Measurements from ENCODE around the gene GAGE10.

Gene GAGE10

DNA sequence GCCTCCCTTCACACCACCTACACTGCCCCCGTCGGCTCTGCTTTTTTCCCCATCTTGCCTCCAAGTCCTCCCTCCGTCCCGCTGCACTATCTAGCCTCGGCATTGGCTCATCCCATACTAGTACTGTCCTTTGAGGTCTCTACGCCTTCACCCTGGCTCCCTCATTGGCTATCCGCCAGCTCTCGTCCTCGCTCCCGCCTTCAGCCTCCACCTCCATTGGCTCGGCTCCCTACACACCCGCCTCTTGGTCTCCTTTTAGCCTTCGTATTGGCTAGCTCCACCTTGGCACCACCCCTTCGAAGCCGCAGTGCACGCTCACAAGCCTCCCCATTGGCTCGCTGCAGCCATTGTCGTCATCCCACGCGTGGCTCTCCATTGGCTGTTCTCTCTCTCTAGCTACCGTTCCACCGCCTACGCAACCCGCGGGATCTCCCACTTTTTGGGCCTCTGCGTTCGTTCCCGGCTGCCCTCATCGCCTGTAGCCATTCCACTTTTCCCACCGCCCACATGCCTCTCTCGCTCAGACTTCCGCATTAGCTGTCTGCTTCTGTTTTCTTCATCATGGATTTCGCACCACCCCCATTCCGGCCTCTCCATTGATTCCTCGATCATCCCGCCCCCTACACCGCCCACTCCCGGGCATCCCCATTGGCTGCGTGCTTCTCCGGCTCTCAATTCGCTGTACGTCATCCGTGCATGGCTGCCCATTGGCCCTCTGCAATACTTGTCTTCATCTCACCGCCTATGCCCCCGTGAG is 34.3 kb upstream of the GAGE10 start:
- no peaks in the 10 kb centered on the region for H3K9me3 Mint-ChIP-seq
- H3K4me1 Mint-ChIP-seq: peaks cover 51% of the 10 kb centered on the region
- H3K27ac Mint-ChIP-seq: peak overlapping the region; percentile 96
- peaks cover 10% of the 10 kb centered on the region for H3K36me3 Mint-ChIP-seq
- H3K4me3 Mint-ChIP-seq: peak overlapping the region; percentile 89
- no peaks in the 10 kb centered on the region for H3K27me3 Mint-ChIP-seq
- peak; percentile 96 for DNase-seq
- CTCF ChIA-PET: interaction anchor here (1.4 kb wide), 1 partner anchor 77 kb away, joined by 5 read pairs; no protein-coding TSS in a partner anchor

- Mint-ChIP-seq H3K4me3 (peak within 1 kb of the TSS; percentile 89), H3K4me1 (peaks cover 56% of the 10 kb centered on the region), H3K27me3 (no peaks in the 10 kb centered on the region), H3K36me3 (peaks cover 16% of the 10 kb centered on the region), H3K9me3 (no peaks in the 10 kb centered on the region), H3K27ac (peak within 1 kb of the TSS; percentile 96)
- no peak for DNase-seq
- CTCF ChIA-PET: interaction anchor here (1.4 kb wide), 1 partner anchor 77 kb away, joined by 5 read pairs; no protein-coding TSS in a partner anchor
These were observed 33.6 kb upstream of the GAGE10 start, which contains the start of gene PPP1R3F for GRCh38 chrX:49269767-49270248. Gene PPP1R3F, plus strand, starts transcription at chrX:49269793. Its CDS starts 77 bp downstream, at chrX:49269870.

GRCh38 chrX:49270249-49270921 is 33.1 kb upstream of the GAGE10 start:
- Mint-ChIP-seq H3K4me1 (peaks cover 59% of the 10 kb centered on the region), H3K9me3 (no peaks in the 10 kb centered on the region), H3K27ac (peak overlapping the region; percentile 95), H3K4me3 (peak overlapping the region; percentile 78), H3K27me3 (no peaks in the 10 kb centered on the region), H3K36me3 (peaks cover 22% of the 10 kb centered on the region)
- DNase-seq: no peak
- CTCF ChIA-PET: interaction anchor here (1.4 kb wide), 1 partner anchor 78 kb away, joined by 5 read pairs; no protein-coding TSS in a partner anchor

- CTCF ChIA-PET: no interaction called here
- peak overlapping the region; percentile 95 for H3K27ac Mint-ChIP-seq
- H3K9me3 Mint-ChIP-seq: no peaks in the 10 kb centered on the region
- peaks cover 69% of the 10 kb centered on the region for H3K4me1 Mint-ChIP-seq
- H3K36me3 Mint-ChIP-seq: peaks cover 28% of the 10 kb centered on the region
- peak overlapping the region; percentile 78 for H3K4me3 Mint-ChIP-seq
- no peak for DNase-seq
- H3K27me3 Mint-ChIP-seq: no peaks in the 10 kb centered on the region
These were observed 32.1 kb upstream of the GAGE10 start for GRCh38 chrX:49271341-49271740.

GRCh38 chrX:49272421-49272820 is 31.0 kb upstream of the GAGE10 start:
- CTCF ChIA-PET: interaction anchor here (1.5 to 2.7 kb wide), 2 partner anchors 9 to 80 kb away, joined by 4 to 6 read pairs; no protein-coding TSS in a partner anchor
- H3K27ac Mint-ChIP-seq: peak overlapping the region; percentile 95
- H3K9me3 Mint-ChIP-seq: no peaks in the 10 kb centered on the region
- peaks cover 77% of the 10 kb centered on the region for H3K4me1 Mint-ChIP-seq
- H3K4me3 Mint-ChIP-seq: peak overlapping the region; percentile 78
- no peaks in the 10 kb centered on the region for H3K27me3 Mint-ChIP-seq
- peak; percentile 62 for DNase-seq
- peaks cover 28% of the 10 kb centered on the region for H3K36me3 Mint-ChIP-seq

GRCh38 chrX:49273181-49273727 is 30.2 kb upstream of the GAGE10 start:
- DNase-seq: peak; percentile 59
- Mint-ChIP-seq H3K27me3 (no peaks in the 10 kb centered on the region), H3K36me3 (peaks cover 28% of the 10 kb centered on the region), H3K9me3 (no peaks in the 10 kb centered on the region), H3K4me1 (peaks cover 78% of the 10 kb centered on the region), H3K4me3 (peak overlapping the region; percentile 78), H3K27ac (peak overlapping the region; percentile 95)
- CTCF ChIA-PET: interaction anchor here (1.5 to 2.7 kb wide), 3 partner anchors 9 to 81 kb away, joined by 4 to 6 read pairs (median 6); no protein-coding TSS in a partner anchor

DNA sequence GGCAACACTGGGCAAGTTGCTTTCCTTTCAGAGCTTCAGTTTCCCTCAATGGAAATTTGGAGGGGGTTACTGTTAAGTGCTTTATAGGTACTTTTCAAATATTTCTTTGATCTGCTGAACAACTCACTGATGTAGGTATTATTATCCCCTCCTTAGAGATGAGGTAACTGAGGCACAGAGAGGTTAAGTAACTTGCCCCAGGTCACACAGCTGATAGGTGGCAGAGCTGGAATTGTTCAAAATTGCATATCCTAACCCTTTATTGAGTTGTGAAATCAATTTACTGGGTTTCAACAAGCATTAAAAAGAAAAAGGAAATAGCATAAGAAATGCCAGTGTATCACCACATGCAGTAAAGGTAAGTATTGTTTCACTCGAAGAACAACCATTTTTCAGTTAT is 27.2 kb upstream of the GAGE10 start:
- peaks cover 87% of the 10 kb centered on the region for H3K4me1 Mint-ChIP-seq
- H3K4me3 Mint-ChIP-seq: no peak overlapping the region
- H3K27me3 Mint-ChIP-seq: no peaks in the 10 kb centered on the region
- no peaks in the 10 kb centered on the region for H3K9me3 Mint-ChIP-seq
- DNase-seq: no peak
- peaks cover 31% of the 10 kb centered on the region for H3K36me3 Mint-ChIP-seq
- CTCF ChIA-PET: no interaction called here
- peak overlapping the region; percentile 96 for H3K27ac Mint-ChIP-seq

- H3K4me1 Mint-ChIP-seq: peaks cover 81% of the 10 kb centered on the region
- peak overlapping the region; percentile 48 for H3K4me3 Mint-ChIP-seq
- peak overlapping the region; percentile 96 for H3K27ac Mint-ChIP-seq
- CTCF ChIA-PET: no interaction called here
- peaks cover 27% of the 10 kb centered on the region for H3K36me3 Mint-ChIP-seq
- H3K9me3 Mint-ChIP-seq: no peaks in the 10 kb centered on the region
- H3K27me3 Mint-ChIP-seq: no peaks in the 10 kb centered on the region
- DNase-seq: no peak
These were observed 26.5 kb upstream of the GAGE10 start for GRCh38 chrX:49276671-49277534.

DNA sequence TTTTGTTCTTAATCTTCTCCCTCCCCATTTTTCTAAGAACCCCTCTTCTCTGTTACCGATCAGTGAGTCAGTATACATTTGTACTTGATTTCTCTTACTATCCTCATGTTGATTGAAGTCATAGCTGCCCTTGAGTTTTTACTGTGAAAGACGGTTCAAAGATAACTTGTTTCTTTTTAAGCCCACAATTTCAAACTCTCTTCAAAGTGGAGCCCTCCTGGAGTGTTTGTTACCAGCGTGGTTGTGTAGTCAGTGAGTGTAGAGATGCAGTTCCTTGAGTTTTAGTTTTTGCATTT is 26.0 kb upstream of the GAGE10 start:
- peak overlapping the region; percentile 48 for H3K4me3 Mint-ChIP-seq
- H3K9me3 Mint-ChIP-seq: no peaks in the 10 kb centered on the region
- CTCF ChIA-PET: no interaction called here
- no peak for DNase-seq
- peaks cover 82% of the 10 kb centered on the region for H3K4me1 Mint-ChIP-seq
- peaks cover 28% of the 10 kb centered on the region for H3K36me3 Mint-ChIP-seq
- H3K27me3 Mint-ChIP-seq: no peaks in the 10 kb centered on the region
- H3K27ac Mint-ChIP-seq: peak overlapping the region; percentile 96

DNA sequence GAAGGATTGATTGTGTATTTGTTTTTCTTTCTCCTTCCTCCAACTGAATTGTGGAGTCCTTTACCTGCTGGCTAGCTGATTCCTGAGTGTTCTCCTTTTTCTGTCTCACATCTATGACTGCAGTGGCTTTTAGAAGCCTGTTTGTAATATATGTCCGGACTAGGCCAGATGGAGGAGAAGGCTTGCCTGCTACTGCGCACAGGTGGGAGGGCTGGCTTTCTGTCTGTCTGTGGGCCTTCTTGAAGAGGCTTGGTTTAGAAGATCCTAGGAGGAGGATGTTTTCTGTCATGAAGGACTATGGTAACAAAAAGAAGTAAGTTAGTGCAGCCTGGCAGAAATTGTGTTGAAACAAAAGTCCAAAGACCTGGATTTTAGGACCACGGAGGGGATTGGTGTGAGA is 25.4 kb upstream of the GAGE10 start:
- peaks cover 82% of the 10 kb centered on the region for H3K4me1 Mint-ChIP-seq
- CTCF ChIA-PET: no interaction called here
- H3K9me3 Mint-ChIP-seq: no peaks in the 10 kb centered on the region
- H3K27me3 Mint-ChIP-seq: no peaks in the 10 kb centered on the region
- peaks cover 32% of the 10 kb centered on the region for H3K36me3 Mint-ChIP-seq
- peak overlapping the region; percentile 48 for H3K4me3 Mint-ChIP-seq
- no peak for DNase-seq
- peak overlapping the region; percentile 96 for H3K27ac Mint-ChIP-seq

GRCh38 chrX:49282647-49283011 is 20.8 kb upstream of the GAGE10 start:
- peaks cover 46% of the 10 kb centered on the region for H3K4me1 Mint-ChIP-seq
- H3K4me3 Mint-ChIP-seq: no peak overlapping the region

GRCh38 chrX:49284212-49284611 is 19.2 kb upstream of the GAGE10 start:
- no peak overlapping the region for H3K4me3 Mint-ChIP-seq
- H3K27me3 Mint-ChIP-seq: no peaks in the 10 kb centered on the region
- no peaks in the 10 kb centered on the region for H3K9me3 Mint-ChIP-seq
- CTCF ChIA-PET: no interaction called here
- H3K27ac Mint-ChIP-seq: no peak overlapping the region
- DNase-seq: no peak
- H3K4me1 Mint-ChIP-seq: peaks cover 45% of the 10 kb centered on the region
- peaks cover 24% of the 10 kb centered on the region for H3K36me3 Mint-ChIP-seq

More at GRCh38 chrX:49282647-49283011, 20.8 kb upstream of the GAGE10 start:
- Mint-ChIP-seq H3K9me3 (no peaks in the 10 kb centered on the region), H3K36me3 (peaks cover 21% of the 10 kb centered on the region), H3K27ac (no peak overlapping the region), H3K27me3 (no peaks in the 10 kb centered on the region)
- CTCF ChIA-PET: no interaction called here
- no peak for DNase-seq

DNA sequence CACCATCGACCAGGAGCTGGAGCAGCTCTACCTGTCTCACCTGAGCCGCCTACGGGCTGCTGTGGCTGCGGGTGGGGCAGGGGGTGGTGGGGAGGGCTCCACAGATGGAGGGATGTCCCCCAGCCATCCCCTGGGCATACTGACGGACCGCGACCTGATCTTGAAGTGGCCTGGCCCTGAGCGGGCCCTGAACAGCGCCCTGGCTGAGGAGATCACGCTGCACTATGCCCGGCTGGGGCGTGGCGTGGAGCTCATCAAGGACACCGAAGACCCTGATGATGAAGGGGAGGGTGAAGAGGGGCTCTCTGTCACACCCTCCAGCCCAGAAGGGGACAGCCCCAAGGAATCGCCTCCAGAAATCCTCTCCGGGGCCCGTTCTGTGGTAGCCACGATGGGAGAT is 17.3 kb upstream of the GAGE10 start:
- H3K4me1 Mint-ChIP-seq: peaks cover 37% of the 10 kb centered on the region

GRCh38 chrX:49286581-49286980 is 16.9 kb upstream of the GAGE10 start:
- Mint-ChIP-seq H3K36me3 (peaks cover 16% of the 10 kb centered on the region), H3K4me1 (peaks cover 38% of the 10 kb centered on the region), H3K27ac (no peak overlapping the region), H3K4me3 (no peak overlapping the region), H3K27me3 (no peaks in the 10 kb centered on the region), H3K9me3 (no peaks in the 10 kb centered on the region)
- CTCF ChIA-PET: interaction anchor here (1.4 kb wide), 1 partner anchor 94 kb away, joined by 8 read pairs; no protein-coding TSS in a partner anchor
- DNase-seq: no peak

More for the DNA sequence above, 17.3 kb upstream of the GAGE10 start:
- Mint-ChIP-seq H3K27ac (no peak overlapping the region), H3K36me3 (peaks cover 16% of the 10 kb centered on the region), H3K4me3 (no peak overlapping the region), H3K27me3 (no peaks in the 10 kb centered on the region), H3K9me3 (no peaks in the 10 kb centered on the region)
- CTCF ChIA-PET: no interaction called here
- DNase-seq: no peak
